H1 (cell line): Measurements from ENCODE around the gene IL17D. TPM values are rescaled to one million over a fixed set of nuclear protein-coding genes. Genes with fewer than 3 reads are reported as not detected.

ENCODE experiments used
- CBX5 ChIP-seq: fragments of 300-800, 300-1000 bp; sonication (generic); IDR thresholded peaks from 2 replicates; pipeline ENCODE4 v1.7.1; 2016; ENCODE audit warnings: antibody characterized with exemption, low read length, low read depth
- CREB1 ChIP-seq: IDR thresholded peaks from 2 replicates; pipeline ENCODE4 v1.6.1; 2012; ENCODE audit warnings: inconsistent platforms
- EP300 ChIP-seq, 2 experiments: IDR thresholded peaks; 1 replicate in 1 of 2; 2 replicates in 1 of 2; pipeline ENCODE4 v1.6.1; 2011 to 2012; ENCODE audit warnings: low read depth in 2 of 2, low read length in 2 of 2, mild to moderate bottlenecking in 2 of 2, borderline replicate concordance in 1 of 2, inconsistent platforms in 1 of 2, moderate library complexity in 1 of 2
- FOSL1 ChIP-seq: IDR thresholded peaks from 2 replicates; pipeline ENCODE4 v1.6.1; 2011; ENCODE audit warnings: mild to moderate bottlenecking, low read depth, low read length, moderate library complexity; ENCODE audit not compliant: insufficient read depth
- HDAC6 ChIP-seq: IDR thresholded peaks from one replicate; pipeline ENCODE4 v1.7.1; 2012; ENCODE audit warnings: low read depth, mild to moderate bottlenecking, inconsistent platforms, low read length, moderate library complexity
- KDM1A ChIP-seq: fragments of 200-600, 300-600 bp; sonication (generic); IDR thresholded peaks from 2 replicates; pipeline ENCODE4 v1.7.1; 2016; ENCODE audit warnings: mild to moderate bottlenecking, low read length, borderline replicate concordance
- POLR2AphosphoS5 ChIP-seq: IDR thresholded peaks from 2 replicates; pipeline ENCODE4 v1.6.1; 2011; ENCODE audit warnings: low read depth, low read length
- POU5F1 ChIP-seq: IDR thresholded peaks from 2 replicates; pipeline ENCODE4 v1.6.1; 2011; ENCODE audit warnings: low read depth, mild to moderate bottlenecking, low read length, moderate library complexity
- RNF2 ChIP-seq: fragments of 200-900, 300-1000 bp; sonication (generic); IDR thresholded peaks from 2 replicates; pipeline ENCODE4 v1.7.1; 2016; ENCODE audit warnings: borderline replicate concordance, low read depth, mild to moderate bottlenecking, antibody characterized with exemption, low read length; ENCODE audit not compliant: poor library complexity, severe bottlenecking; ENCODE audit errors: missing control alignments
- SP2 ChIP-seq: IDR thresholded peaks from 2 replicates; pipeline ENCODE4 v1.6.1; 2012; ENCODE audit warnings: mild to moderate bottlenecking, low read length, inconsistent platforms
- SP4 ChIP-seq: IDR thresholded peaks from 2 replicates; pipeline ENCODE4 v1.6.1; 2012; ENCODE audit warnings: low read length, inconsistent platforms
- TCF12 ChIP-seq: IDR thresholded peaks from 2 replicates; pipeline ENCODE4 v1.6.1; 2011; ENCODE audit warnings: low read depth, mild to moderate bottlenecking, low read length
- polyA plus RNA-seq, 7 experiments: library from polyadenylated mRNA; depleted of rRNA in 3 of 7; stranded (reverse) in 5 of 7; unstranded in 2 of 7; fragments of >200 nt in 5 of 7; fragments of 200-250 nt in 2 of 7; gene quantifications; 1 replicate in 5 of 7; 2 replicates in 1 of 7; 4 replicates in 1 of 7; pipeline versions ENCODE4 v1.2.1 to v1.2.3, GENCODE V29; 2011 to 2013; ENCODE audit warnings: missing spikeins in 2 of 7, mixed read lengths in 2 of 7
- total RNA-seq: library from RNA; stranded (reverse); fragmentation: NEBNext Ultra II Directional; extraction: Animal tissue kit (Norgen Biotek cat#: 25700); gene quantifications from 2 replicates; pipeline ENCODE4 v1.2.1, GENCODE V29; 2021
- TF ChIP-seq, protein P1 (sequence below): fragments of 300-600 bp; sonication (generic); IDR thresholded peaks from 2 replicates; pipeline ENCODE4 v1.7.1; 2012; ENCODE audit warnings: low read length, moderate library complexity, mild to moderate bottlenecking, inconsistent platforms; ENCODE audit not compliant: insufficient replicate concordance

The IL17D gene
- total and polyA plus RNA-seq, 2 of the 8 experiments (the other 6 are each of a cell fraction or from before 2014, with no cell fraction given), result 0.56 to 0.59 TPM

DNA sequence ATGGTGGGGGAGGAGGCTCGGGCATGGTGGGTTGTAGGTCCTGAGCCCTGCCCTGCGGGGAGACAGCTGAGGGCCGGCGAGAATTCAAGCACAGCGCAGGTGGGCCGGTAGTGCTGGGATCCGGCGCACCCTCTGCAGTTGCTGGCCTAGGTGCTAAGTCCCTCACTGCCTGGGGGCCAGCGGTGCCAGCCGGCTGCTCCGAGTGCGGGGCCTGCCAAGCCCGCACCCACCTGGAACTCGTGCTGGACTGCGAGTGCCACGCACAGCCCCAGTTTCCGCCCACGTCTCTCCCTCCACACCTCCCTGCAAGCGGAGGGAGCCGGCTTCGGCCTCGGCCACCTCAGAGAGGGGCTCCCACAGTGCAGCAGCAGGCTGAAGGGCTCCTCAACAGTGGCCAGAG, 36.5 kb downstream of the IL17D start (continued):
- TF ChIP-seq, protein P1, sequence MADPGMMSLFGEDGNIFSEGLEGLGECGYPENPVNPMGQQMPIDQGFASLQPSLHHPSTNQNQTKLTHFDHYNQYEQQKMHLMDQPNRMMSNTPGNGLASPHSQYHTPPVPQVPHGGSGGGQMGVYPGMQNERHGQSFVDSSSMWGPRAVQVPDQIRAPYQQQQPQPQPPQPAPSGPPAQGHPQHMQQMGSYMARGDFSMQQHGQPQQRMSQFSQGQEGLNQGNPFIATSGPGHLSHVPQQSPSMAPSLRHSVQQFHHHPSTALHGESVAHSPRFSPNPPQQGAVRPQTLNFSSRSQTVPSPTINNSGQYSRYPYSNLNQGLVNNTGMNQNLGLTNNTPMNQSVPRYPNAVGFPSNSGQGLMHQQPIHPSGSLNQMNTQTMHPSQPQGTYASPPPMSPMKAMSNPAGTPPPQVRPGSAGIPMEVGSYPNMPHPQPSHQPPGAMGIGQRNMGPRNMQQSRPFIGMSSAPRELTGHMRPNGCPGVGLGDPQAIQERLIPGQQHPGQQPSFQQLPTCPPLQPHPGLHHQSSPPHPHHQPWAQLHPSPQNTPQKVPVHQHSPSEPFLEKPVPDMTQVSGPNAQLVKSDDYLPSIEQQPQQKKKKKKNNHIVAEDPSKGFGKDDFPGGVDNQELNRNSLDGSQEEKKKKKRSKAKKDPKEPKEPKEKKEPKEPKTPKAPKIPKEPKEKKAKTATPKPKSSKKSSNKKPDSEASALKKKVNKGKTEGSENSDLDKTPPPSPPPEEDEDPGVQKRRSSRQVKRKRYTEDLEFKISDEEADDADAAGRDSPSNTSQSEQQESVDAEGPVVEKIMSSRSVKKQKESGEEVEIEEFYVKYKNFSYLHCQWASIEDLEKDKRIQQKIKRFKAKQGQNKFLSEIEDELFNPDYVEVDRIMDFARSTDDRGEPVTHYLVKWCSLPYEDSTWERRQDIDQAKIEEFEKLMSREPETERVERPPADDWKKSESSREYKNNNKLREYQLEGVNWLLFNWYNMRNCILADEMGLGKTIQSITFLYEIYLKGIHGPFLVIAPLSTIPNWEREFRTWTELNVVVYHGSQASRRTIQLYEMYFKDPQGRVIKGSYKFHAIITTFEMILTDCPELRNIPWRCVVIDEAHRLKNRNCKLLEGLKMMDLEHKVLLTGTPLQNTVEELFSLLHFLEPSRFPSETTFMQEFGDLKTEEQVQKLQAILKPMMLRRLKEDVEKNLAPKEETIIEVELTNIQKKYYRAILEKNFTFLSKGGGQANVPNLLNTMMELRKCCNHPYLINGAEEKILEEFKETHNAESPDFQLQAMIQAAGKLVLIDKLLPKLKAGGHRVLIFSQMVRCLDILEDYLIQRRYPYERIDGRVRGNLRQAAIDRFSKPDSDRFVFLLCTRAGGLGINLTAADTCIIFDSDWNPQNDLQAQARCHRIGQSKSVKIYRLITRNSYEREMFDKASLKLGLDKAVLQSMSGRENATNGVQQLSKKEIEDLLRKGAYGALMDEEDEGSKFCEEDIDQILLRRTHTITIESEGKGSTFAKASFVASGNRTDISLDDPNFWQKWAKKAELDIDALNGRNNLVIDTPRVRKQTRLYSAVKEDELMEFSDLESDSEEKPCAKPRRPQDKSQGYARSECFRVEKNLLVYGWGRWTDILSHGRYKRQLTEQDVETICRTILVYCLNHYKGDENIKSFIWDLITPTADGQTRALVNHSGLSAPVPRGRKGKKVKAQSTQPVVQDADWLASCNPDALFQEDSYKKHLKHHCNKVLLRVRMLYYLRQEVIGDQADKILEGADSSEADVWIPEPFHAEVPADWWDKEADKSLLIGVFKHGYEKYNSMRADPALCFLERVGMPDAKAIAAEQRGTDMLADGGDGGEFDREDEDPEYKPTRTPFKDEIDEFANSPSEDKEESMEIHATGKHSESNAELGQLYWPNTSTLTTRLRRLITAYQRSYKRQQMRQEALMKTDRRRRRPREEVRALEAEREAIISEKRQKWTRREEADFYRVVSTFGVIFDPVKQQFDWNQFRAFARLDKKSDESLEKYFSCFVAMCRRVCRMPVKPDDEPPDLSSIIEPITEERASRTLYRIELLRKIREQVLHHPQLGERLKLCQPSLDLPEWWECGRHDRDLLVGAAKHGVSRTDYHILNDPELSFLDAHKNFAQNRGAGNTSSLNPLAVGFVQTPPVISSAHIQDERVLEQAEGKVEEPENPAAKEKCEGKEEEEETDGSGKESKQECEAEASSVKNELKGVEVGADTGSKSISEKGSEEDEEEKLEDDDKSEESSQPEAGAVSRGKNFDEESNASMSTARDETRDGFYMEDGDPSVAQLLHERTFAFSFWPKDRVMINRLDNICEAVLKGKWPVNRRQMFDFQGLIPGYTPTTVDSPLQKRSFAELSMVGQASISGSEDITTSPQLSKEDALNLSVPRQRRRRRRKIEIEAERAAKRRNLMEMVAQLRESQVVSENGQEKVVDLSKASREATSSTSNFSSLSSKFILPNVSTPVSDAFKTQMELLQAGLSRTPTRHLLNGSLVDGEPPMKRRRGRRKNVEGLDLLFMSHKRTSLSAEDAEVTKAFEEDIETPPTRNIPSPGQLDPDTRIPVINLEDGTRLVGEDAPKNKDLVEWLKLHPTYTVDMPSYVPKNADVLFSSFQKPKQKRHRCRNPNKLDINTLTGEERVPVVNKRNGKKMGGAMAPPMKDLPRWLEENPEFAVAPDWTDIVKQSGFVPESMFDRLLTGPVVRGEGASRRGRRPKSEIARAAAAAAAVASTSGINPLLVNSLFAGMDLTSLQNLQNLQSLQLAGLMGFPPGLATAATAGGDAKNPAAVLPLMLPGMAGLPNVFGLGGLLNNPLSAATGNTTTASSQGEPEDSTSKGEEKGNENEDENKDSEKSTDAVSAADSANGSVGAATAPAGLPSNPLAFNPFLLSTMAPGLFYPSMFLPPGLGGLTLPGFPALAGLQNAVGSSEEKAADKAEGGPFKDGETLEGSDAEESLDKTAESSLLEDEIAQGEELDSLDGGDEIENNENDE, result no peak
- TF ChIP-seq TCF12 (no peak), KDM1A (no peak), SP2 (no peak), POLR2AphosphoS5 (no peak), CREB1 (no peak), CBX5 (no peak), FOSL1 (no peak), POU5F1 (no peak), RNF2 (no peak), EP300 (IDR thresholded peaks at IDR 0.05; ENCODE audit: borderline replicate concordance in 1 of 2, low read depth in 2 of 2, low read length in 2 of 2) (no peak), HDAC6 (no peak), SP4 (no peak)
